ENCODE results near the gene PLEKHM3.
"Not testable (repeated sequence)": the region's sequence is repeated elsewhere in the genome, so short reads cannot be mapped to it uniquely, and the experiment has no call there.

The PLEKHM3 gene

GRCh38 chr2:207987025-207987716 is 38.2 kb downstream of the PLEKHM3 start:
- DNase-seq, result no peak

- no peak for DNase-seq
These were observed 40.4 kb downstream of the PLEKHM3 start for GRCh38 chr2:207984765-207985480.

- no peak for DNase-seq
These were observed 41.7 kb downstream of the PLEKHM3 start for GRCh38 chr2:207983641-207984042.

- no peak for DNase-seq
These were observed 47.0 kb downstream of the PLEKHM3 start for GRCh38 chr2:207978177-207978948.

- no peak for DNase-seq
These were observed 49.4 kb downstream of the PLEKHM3 start for GRCh38 chr2:207975921-207976320.

- DNase-seq, result no peak
These were observed 51.1 kb downstream of the PLEKHM3 start for GRCh38 chr2:207974216-207974605.

- no peak for DNase-seq
These were observed 54.5 kb downstream of the PLEKHM3 start for GRCh38 chr2:207970826-207971180.

GRCh38 chr2:207970147-207970825 is 55.0 kb downstream of the PLEKHM3 start:
- DNase-seq, result no peak

GRCh38 chr2:207969249-207969648 is 56.1 kb downstream of the PLEKHM3 start:
- no peak for DNase-seq

GRCh38 chr2:207967121-207967520 is 58.2 kb downstream of the PLEKHM3 start:
- no peak for DNase-seq

- DNase-seq, result no peak
These were observed 64.4 kb downstream of the PLEKHM3 start for GRCh38 chr2:207960911-207961310.

- DNase-seq, result no peak
These were observed 65.2 kb downstream of the PLEKHM3 start for GRCh38 chr2:207960090-207960489.

- DNase-seq, result no peak
These were observed 68.6 kb downstream of the PLEKHM3 start for GRCh38 chr2:207956771-207957170.

- DNase-seq, result no peak
These were observed 69.9 kb downstream of the PLEKHM3 start for GRCh38 chr2:207955456-207955855.

- DNase-seq, result no peak
These were observed 72.0 kb downstream of the PLEKHM3 start for GRCh38 chr2:207953354-207953753.

- no peak for DNase-seq
These were observed 72.6 kb downstream of the PLEKHM3 start for GRCh38 chr2:207952564-207953345.

GRCh38 chr2:207951734-207952470 is 73.4 kb downstream of the PLEKHM3 start:
- no peak for DNase-seq

GRCh38 chr2:207950761-207951114 is 74.6 kb downstream of the PLEKHM3 start:
- DNase-seq, result no peak

GRCh38 chr2:207950063-207950760 is 75.1 kb downstream of the PLEKHM3 start:
- no peak for DNase-seq

GRCh38 chr2:207949245-207949644 is 76.1 kb downstream of the PLEKHM3 start:
- DNase-seq, result not testable (repeated sequence)

- DNase-seq, result no peak
These were observed 80.2 kb downstream of the PLEKHM3 start for GRCh38 chr2:207944979-207945600.
